Adrenal gland (tissue), 5 donors: Measurements from ENCODE around the gene TRAF3IP3.

Source experiments
- CTCF ChIP-seq, 6 experiments: fragments of 450-650 bp in 4 of 6; fragments of 200-600 bp in 2 of 6; sonication (generic) in 1 of 6; IDR thresholded peaks; 1 replicate in 5 of 6; 2 replicates in 1 of 6; pipeline versions ENCODE4 v1.5.1 to v1.8.0; 2016 to 2021; ENCODE audit warnings: antibody characterized with exemption in 6 of 6, mild to moderate bottlenecking in 2 of 6, moderate library complexity in 1 of 6
- POLR2A ChIP-seq, 2 donors: fragments of 450-650 bp; IDR thresholded peaks; one replicate each; pipeline ENCODE4 v1.6.1; 2017; ENCODE audit warnings: antibody characterized with exemption in 2 of 2, mild to moderate bottlenecking in 2 of 2, moderate library complexity in 1 of 2
- donor health status: DM: no; HTN: no; CAD: no.

DNA sequence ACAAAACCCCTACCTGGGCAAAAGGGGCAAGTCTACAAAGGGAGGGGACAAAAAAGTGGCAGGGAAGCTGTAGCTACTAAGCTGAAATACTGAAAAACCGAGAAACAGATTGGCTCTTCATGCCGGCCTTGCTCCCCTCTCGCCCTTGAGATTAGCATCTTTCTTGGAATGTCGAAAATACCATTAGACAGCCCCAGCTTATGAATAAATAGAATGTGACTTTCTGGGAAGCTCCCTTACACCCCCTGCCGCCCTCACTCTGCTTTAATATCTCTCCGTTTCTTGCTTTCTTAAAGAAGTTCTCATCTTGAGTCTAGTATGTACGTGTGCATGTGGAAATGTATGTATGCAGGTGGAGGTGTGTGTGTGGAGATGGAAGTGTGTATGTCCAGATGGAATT, 14.1 kb downstream of the TRAF3IP3 start:
- TF ChIP-seq CTCF (IDR thresholded peaks at IDR 0.05) (no peak), POLR2A (IDR thresholded peaks at IDR 0.05) (no peak)
